ENCODE measurements around the gene HDAC9. TPM values are rescaled to one million over a fixed set of nuclear protein-coding genes. Genes with fewer than 3 reads are reported as not detected.

Gene HDAC9
- total and polyA plus RNA-seq, 7 experiments from 2014 or later: 0.08 to 32.1 (median 0.30) TPM

- Histone ChIP-seq H3K27ac (ENCODE audit: low read depth, low read length) (no peak overlapping the region), H3K27me3 (ENCODE audit: control insufficient read depth in 2 of 2, insufficient read depth in 2 of 2, low read length in 2 of 2) (no peaks in the 10 kb centered on the region), H3K4me1 (ENCODE audit: control insufficient read depth in 2 of 2, insufficient read depth in 2 of 2, low read length in 2 of 2) (no peaks in the 10 kb centered on the region), H3K36me3 (ENCODE audit: control insufficient read depth in 2 of 3, insufficient read depth in 3 of 3, low read length in 3 of 3) (no peaks in the 10 kb centered on the region), H3K4me3 (ENCODE audit: low read length) (no peak overlapping the region), H3K9me3 (ENCODE audit: control insufficient read depth in 2 of 3, low read length in 3 of 3) (no peaks in the 10 kb centered on the region)
- intact Hi-C loops (cut with micrococcal nuclease): no loop called here
- ChIA-PET POLR2A (no interaction called here), CTCF (no interaction called here)
- peaks cover 0 to 2% (median 0%) of the 10 kb centered on the region in 7 donors for H3K4me1 Mint-ChIP-seq
- no peak overlapping the region for H3K27ac Mint-ChIP-seq
- ATAC-seq (no peak), DNase-seq (no peak)
- no peak overlapping the region for H3K4me3 Mint-ChIP-seq
- no peaks in the 10 kb centered on the region for H3K27me3 Mint-ChIP-seq
- peaks cover 0 to 2% (median 0%) of the 10 kb centered on the region in 11 donors for H3K9me3 Mint-ChIP-seq
- H3K36me3 Mint-ChIP-seq: no peaks in the 10 kb centered on the region
These were observed 35.9 kb upstream of the HDAC9 start for GRCh38 chr7:18459484-18460245.

- no peak for ATAC-seq
- no peak overlapping the region for H3K27ac ChIP-seq (ENCODE audit: low read depth, low read length)
- no peaks in the 10 kb centered on the region for H3K9me3 ChIP-seq (ENCODE audit: control insufficient read depth in 2 of 3, low read length in 3 of 3)
- no peak overlapping the region for H3K4me3 Mint-ChIP-seq
- no peaks in the 10 kb centered on the region for H3K36me3 ChIP-seq (ENCODE audit: control insufficient read depth in 2 of 3, insufficient read depth in 3 of 3, low read length in 3 of 3)
- H3K4me3 ChIP-seq (ENCODE audit: low read length): no peak overlapping the region
- DNase-seq: no peak
- CTCF ChIA-PET: no interaction called here
- H3K4me1 Mint-ChIP-seq: peaks cover 0 to 2% (median 0%) of the 10 kb centered on the region in 7 donors
- H3K27me3 Mint-ChIP-seq: no peaks in the 10 kb centered on the region
- peaks cover 0 to 5% of the 10 kb centered on the region in 2 donors for H3K4me1 ChIP-seq (ENCODE audit: control insufficient read depth in 2 of 2, insufficient read depth in 2 of 2, low read length in 2 of 2)
- no peaks in the 10 kb centered on the region for H3K27me3 ChIP-seq (ENCODE audit: control insufficient read depth in 2 of 2, insufficient read depth in 2 of 2, low read length in 2 of 2)
- intact Hi-C loops (cut with micrococcal nuclease): no loop called here
- no peak overlapping the region for H3K27ac Mint-ChIP-seq
- H3K9me3 Mint-ChIP-seq: peaks cover 0 to 2% (median 0%) of the 10 kb centered on the region in 11 donors
- POLR2A ChIA-PET: no interaction called here
- H3K36me3 Mint-ChIP-seq: no peaks in the 10 kb centered on the region
These were observed 33.6 kb upstream of the HDAC9 start for GRCh38 chr7:18461785-18462467.

- Mint-ChIP-seq H3K36me3 (no peaks in the 10 kb centered on the region), H3K9me3 (no peaks in the 10 kb centered on the region), H3K27me3 (no peaks in the 10 kb centered on the region), H3K27ac (no peak overlapping the region), H3K4me1 (no peaks in the 10 kb centered on the region), H3K4me3 (no peak overlapping the region)
- Histone ChIP-seq H3K27me3 (ENCODE audit: control insufficient read depth in 2 of 2, insufficient read depth in 2 of 2, low read length in 2 of 2) (no peaks in the 10 kb centered on the region), H3K36me3 (ENCODE audit: control insufficient read depth in 2 of 3, insufficient read depth in 3 of 3, low read length in 3 of 3) (no peaks in the 10 kb centered on the region), H3K4me3 (ENCODE audit: low read length) (no peak overlapping the region), H3K9me3 (ENCODE audit: control insufficient read depth in 2 of 3, low read length in 3 of 3) (no peaks in the 10 kb centered on the region), H3K4me1 (ENCODE audit: control insufficient read depth in 2 of 2, insufficient read depth in 2 of 2, low read length in 2 of 2) (peaks cover 0 to 5% of the 10 kb centered on the region in 2 donors), H3K27ac (ENCODE audit: low read depth, low read length) (no peak overlapping the region)
- no peak for ATAC-seq
- intact Hi-C loops (cut with micrococcal nuclease): no loop called here
- CTCF ChIA-PET: no interaction called here
- DNase-seq: no peak
- POLR2A ChIA-PET: no interaction called here
These were observed 30.7 kb upstream of the HDAC9 start for GRCh38 chr7:18464830-18465229.

GRCh38 chr7:18467011-18467410, 28.5 kb upstream of the HDAC9 start:
- Histone ChIP-seq H3K36me3 (ENCODE audit: control insufficient read depth in 2 of 3, insufficient read depth in 3 of 3, low read length in 3 of 3) (no peaks in the 10 kb centered on the region), H3K27me3 (ENCODE audit: control insufficient read depth in 2 of 2, insufficient read depth in 2 of 2, low read length in 2 of 2) (no peaks in the 10 kb centered on the region), H3K4me1 (ENCODE audit: control insufficient read depth in 2 of 2, insufficient read depth in 2 of 2, low read length in 2 of 2) (peaks cover 0 to 5% of the 10 kb centered on the region in 2 donors), H3K27ac (ENCODE audit: low read depth, low read length) (no peak overlapping the region), H3K9me3 (ENCODE audit: control insufficient read depth in 2 of 3, low read length in 3 of 3) (no peaks in the 10 kb centered on the region), H3K4me3 (ENCODE audit: low read length) (no peak overlapping the region)
- intact Hi-C loops (cut with micrococcal nuclease): no loop called here
- ATAC-seq: no peak
- POLR2A ChIA-PET: no interaction called here
- no peaks in the 10 kb centered on the region for H3K4me1 Mint-ChIP-seq
- CTCF ChIA-PET: no interaction called here
- H3K36me3 Mint-ChIP-seq: no peaks in the 10 kb centered on the region
- no peak for DNase-seq
- no peaks in the 10 kb centered on the region for H3K27me3 Mint-ChIP-seq
- H3K4me3 Mint-ChIP-seq: no peak overlapping the region
- no peaks in the 10 kb centered on the region for H3K9me3 Mint-ChIP-seq
- H3K27ac Mint-ChIP-seq: no peak overlapping the region

- Mint-ChIP-seq H3K9me3 (no peaks in the 10 kb centered on the region), H3K27ac (no peak overlapping the region), H3K4me3 (no peak overlapping the region), H3K4me1 (no peaks in the 10 kb centered on the region), H3K27me3 (no peaks in the 10 kb centered on the region), H3K36me3 (no peaks in the 10 kb centered on the region)
- peaks cover 0 to 5% of the 10 kb centered on the region in 2 donors for H3K4me1 ChIP-seq (ENCODE audit: control insufficient read depth in 2 of 2, insufficient read depth in 2 of 2, low read length in 2 of 2)
- ChIA-PET POLR2A (no interaction called here), CTCF (no interaction called here)
- H3K36me3 ChIP-seq (ENCODE audit: control insufficient read depth in 2 of 3, insufficient read depth in 3 of 3, low read length in 3 of 3): no peaks in the 10 kb centered on the region
- H3K27ac ChIP-seq (ENCODE audit: low read depth, low read length): no peak overlapping the region
- intact Hi-C loops (cut with micrococcal nuclease): no loop called here
- H3K27me3 ChIP-seq (ENCODE audit: control insufficient read depth in 2 of 2, insufficient read depth in 2 of 2, low read length in 2 of 2): no peaks in the 10 kb centered on the region
- ATAC-seq: no peak
- no peaks in the 10 kb centered on the region for H3K9me3 ChIP-seq (ENCODE audit: control insufficient read depth in 2 of 3, low read length in 3 of 3)
- DNase-seq: no peak
- H3K4me3 ChIP-seq (ENCODE audit: low read length): no peak overlapping the region
These were observed 26.8 kb upstream of the HDAC9 start for GRCh38 chr7:18468795-18469194.

- ATAC-seq: no peak
- no peak for DNase-seq
- no peak overlapping the region for H3K4me3 Mint-ChIP-seq
These were observed 26.2 kb upstream of the HDAC9 start for GRCh38 chr7:18469316-18469715.

More at GRCh38 chr7:18469316-18469715, 26.2 kb upstream of the HDAC9 start:
- ChIA-PET CTCF (no interaction called here), POLR2A (no interaction called here)
- Mint-ChIP-seq H3K27me3 (no peaks in the 10 kb centered on the region), H3K4me1 (no peaks in the 10 kb centered on the region), H3K27ac (no peak overlapping the region), H3K9me3 (no peaks in the 10 kb centered on the region), H3K36me3 (no peaks in the 10 kb centered on the region)
- Histone ChIP-seq H3K9me3 (ENCODE audit: control insufficient read depth in 2 of 3, low read length in 3 of 3) (no peaks in the 10 kb centered on the region), H3K4me1 (ENCODE audit: control insufficient read depth in 2 of 2, insufficient read depth in 2 of 2, low read length in 2 of 2) (peaks cover 0 to 5% of the 10 kb centered on the region in 2 donors), H3K27ac (ENCODE audit: low read depth, low read length) (no peak overlapping the region), H3K4me3 (ENCODE audit: low read length) (no peak overlapping the region), H3K36me3 (ENCODE audit: control insufficient read depth in 2 of 3, insufficient read depth in 3 of 3, low read length in 3 of 3) (no peaks in the 10 kb centered on the region), H3K27me3 (ENCODE audit: control insufficient read depth in 2 of 2, insufficient read depth in 2 of 2, low read length in 2 of 2) (no peaks in the 10 kb centered on the region)
- intact Hi-C loops (cut with micrococcal nuclease): no loop called here
